ENCODE results near the gene MARCHF2. TPM values are rescaled to one million over a fixed set of nuclear protein-coding genes. Genes with fewer than 3 reads are reported as not detected.
A peak's percentile ranks its signal among the peaks of the same experiment; 100 is the strongest.

The MARCHF2 gene
- total RNA-seq, 5 donors from 2014 or later (not counting 1 experiment from before 2014, with no cell fraction given): 20.6 to 40.7 (median 35.6) TPM

DNA sequence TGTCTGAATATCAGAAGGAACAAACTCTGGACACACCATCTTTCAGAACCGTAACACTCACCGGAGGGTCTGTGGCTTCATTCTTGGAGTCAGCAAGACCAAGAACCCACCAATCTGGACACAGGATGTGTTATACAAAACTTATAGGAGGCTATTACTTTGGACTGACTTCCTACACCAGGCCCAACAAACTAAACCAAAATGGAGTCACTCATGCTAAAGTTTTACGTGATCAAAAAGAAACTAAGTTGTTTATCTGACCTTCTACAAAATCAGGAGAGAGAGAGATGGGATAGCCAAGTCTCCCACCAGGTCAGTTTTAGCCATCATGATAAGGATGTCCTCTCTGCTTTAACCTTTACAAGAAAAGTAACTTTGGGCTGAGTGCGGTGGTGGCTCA lies 26.1 kb upstream of the MARCHF2 start:
- Histone ChIP-seq H3K27me3 (replicated peaks in 1 of 2; ENCODE audit: control insufficient read depth in 2 of 2, extremely low read depth in 1 of 2, insufficient read depth in 2 of 2, low read length in 1 of 2) (no peaks in the 10 kb centered on the region), H3K36me3 (ENCODE audit: control insufficient read depth in 2 of 2, extremely low read depth in 1 of 2, insufficient read depth in 1 of 2, low read length in 1 of 2) (no peaks in the 10 kb centered on the region), H3K4me1 (ENCODE audit: control insufficient read depth in 1 of 2, extremely low read depth in 1 of 2, insufficient read depth in 2 of 2, low read length in 2 of 2) (peaks cover 7 to 22% of the 10 kb centered on the region in 2 experiments), H3K4me3 (ENCODE audit: control insufficient read depth in 1 of 2, extremely low read depth in 1 of 2, low read length in 1 of 2) (no peak overlapping the region), H3K27ac (ENCODE audit: low read length) (no peak overlapping the region), H3K9me3 (no peaks in the 10 kb centered on the region)
- H3K4me1 Mint-ChIP-seq: peaks cover 17 to 22% (median 20%) of the 10 kb centered on the region in 3 donors
- DNase-seq (no peak), ATAC-seq (replicated peaks in 1 of 4) (no peak)
- H3K36me3 Mint-ChIP-seq: peaks cover 8% of the 10 kb centered on the region
- CTCF ChIA-PET: no interaction called here
- POLR2A ChIA-PET: no interaction called here
- no peak overlapping the region for H3K4me3 Mint-ChIP-seq
- 100% methylated on average over 1 of the region's 4 CpGs for WGBS (ENCODE audit: insufficient coverage)
- no peak overlapping the region for H3K27ac Mint-ChIP-seq
- H3K27me3 Mint-ChIP-seq: no peaks in the 10 kb centered on the region
- H3K9me3 Mint-ChIP-seq: no peaks in the 10 kb centered on the region

DNA sequence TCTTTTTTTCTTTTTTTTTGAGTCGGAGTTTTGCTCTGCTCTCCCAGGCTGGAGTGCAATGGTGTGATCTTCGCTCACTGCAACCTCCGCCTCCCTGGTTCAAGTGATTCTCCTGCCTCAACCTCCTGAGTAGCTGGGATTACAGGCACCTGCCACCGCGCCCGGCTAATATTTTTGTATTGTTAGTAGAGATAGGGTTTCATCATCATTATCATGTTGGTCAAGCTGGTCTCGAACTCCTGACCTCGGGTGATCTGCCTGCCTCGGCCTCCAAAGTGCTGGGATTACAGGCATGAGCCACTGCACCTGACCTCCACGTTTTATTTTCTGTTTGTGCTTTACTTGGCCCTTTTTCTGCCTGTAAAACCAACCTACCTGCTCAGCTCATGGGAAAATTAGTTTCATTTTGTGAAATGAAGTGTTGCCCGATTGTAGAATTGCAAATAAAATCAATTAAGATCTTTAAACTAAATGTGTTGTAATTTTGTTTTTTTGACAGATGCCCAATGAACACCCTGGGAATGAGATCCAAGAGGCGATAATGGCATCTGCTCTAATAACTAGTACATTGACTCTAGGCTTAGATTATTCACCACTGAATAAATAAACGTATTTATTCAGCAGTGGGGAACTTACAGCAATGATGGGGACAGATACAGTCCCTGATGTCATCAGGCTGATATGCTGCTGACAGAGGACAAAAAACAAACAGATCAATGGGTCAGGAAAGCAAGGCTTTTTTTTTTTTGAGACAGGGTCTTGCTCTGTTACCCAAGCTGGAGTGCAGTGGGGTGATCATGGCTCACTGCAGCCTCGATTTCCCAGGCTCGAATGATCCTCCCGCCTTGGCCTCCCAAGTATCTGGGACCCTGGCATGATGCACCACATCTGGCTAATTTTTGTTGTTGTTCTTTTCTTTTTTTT lies 25.2 kb upstream of the MARCHF2 start:
- H3K27ac Mint-ChIP-seq: no peak overlapping the region

DNA sequence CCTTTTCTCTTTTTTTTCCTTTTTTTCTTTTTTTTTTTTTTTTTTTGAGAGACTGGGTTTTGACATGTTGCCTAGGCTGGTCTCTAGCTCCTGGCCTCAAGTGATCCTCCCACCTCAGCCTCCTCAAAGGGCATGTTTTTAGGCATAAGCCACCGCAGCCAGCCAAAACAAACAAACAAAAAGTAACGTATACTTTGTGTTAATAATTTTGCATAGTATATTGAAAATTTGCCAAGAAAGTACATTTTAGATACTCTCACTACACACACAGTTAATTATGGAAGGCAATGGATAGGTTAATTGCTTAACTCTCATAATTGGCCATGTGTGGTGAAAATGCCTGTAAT lies 24.5 kb upstream of the MARCHF2 start:
- H3K9me3 Mint-ChIP-seq: no peaks in the 10 kb centered on the region
- peaks cover 8% of the 10 kb centered on the region for H3K36me3 Mint-ChIP-seq
- H3K36me3 ChIP-seq (ENCODE audit: control insufficient read depth in 2 of 2, extremely low read depth in 1 of 2, insufficient read depth in 1 of 2, low read length in 1 of 2): no peaks in the 10 kb centered on the region
- H3K4me1 Mint-ChIP-seq: peaks cover 25 to 33% (median 28%) of the 10 kb centered on the region in 3 donors
- H3K9me3 ChIP-seq: no peaks in the 10 kb centered on the region
- DNase-seq (no peak), ATAC-seq (replicated peaks in 1 of 4) (no peak)
- H3K27me3 Mint-ChIP-seq: no peaks in the 10 kb centered on the region
- WGBS (ENCODE audit: insufficient coverage): no CpG with 5 or more reads among the region's 2 CpGs
- peak overlapping the region in 2 of 3 donors; percentile 6 to 21 for H3K4me3 Mint-ChIP-seq
- ChIA-PET POLR2A (no interaction called here), CTCF (interaction anchor here in 1 of 2 donors (0.7 kb wide), 1 partner anchor 256 kb away, joined by 3 read pairs; no protein-coding TSS in a partner anchor)
- H3K4me1 ChIP-seq (ENCODE audit: control insufficient read depth in 1 of 2, extremely low read depth in 1 of 2, insufficient read depth in 2 of 2, low read length in 2 of 2): peaks cover 7 to 28% of the 10 kb centered on the region in 2 experiments
- no peaks in the 10 kb centered on the region for H3K27me3 ChIP-seq (replicated peaks in 1 of 2; ENCODE audit: control insufficient read depth in 2 of 2, extremely low read depth in 1 of 2, insufficient read depth in 2 of 2, low read length in 1 of 2)
- H3K27ac Mint-ChIP-seq: no peak overlapping the region
- no peak overlapping the region for H3K27ac ChIP-seq (ENCODE audit: low read length)
- no peak overlapping the region for H3K4me3 ChIP-seq (ENCODE audit: control insufficient read depth in 1 of 2, extremely low read depth in 1 of 2, low read length in 1 of 2)

More for the DNA sequence above, 25.2 kb upstream of the MARCHF2 start:
- Histone ChIP-seq H3K9me3 (no peaks in the 10 kb centered on the region), H3K27ac (ENCODE audit: low read length) (no peak overlapping the region), H3K4me3 (ENCODE audit: control insufficient read depth in 1 of 2, extremely low read depth in 1 of 2, low read length in 1 of 2) (no peak overlapping the region), H3K36me3 (ENCODE audit: control insufficient read depth in 2 of 2, extremely low read depth in 1 of 2, insufficient read depth in 1 of 2, low read length in 1 of 2) (no peaks in the 10 kb centered on the region), H3K4me1 (ENCODE audit: control insufficient read depth in 1 of 2, extremely low read depth in 1 of 2, insufficient read depth in 2 of 2, low read length in 2 of 2) (peaks cover 7 to 25% of the 10 kb centered on the region in 2 experiments), H3K27me3 (replicated peaks in 1 of 2; ENCODE audit: control insufficient read depth in 2 of 2, extremely low read depth in 1 of 2, insufficient read depth in 2 of 2, low read length in 1 of 2) (no peaks in the 10 kb centered on the region)
- CTCF ChIA-PET: interaction anchor here in 1 of 2 donors (0.7 kb wide), 1 partner anchor 256 kb away, joined by 3 read pairs; no protein-coding TSS in a partner anchor
- Mint-ChIP-seq H3K9me3 (no peaks in the 10 kb centered on the region), H3K4me3 (peak overlapping the region in 1 of 3 donors; percentile 21), H3K36me3 (peaks cover 8% of the 10 kb centered on the region), H3K27me3 (no peaks in the 10 kb centered on the region), H3K4me1 (peaks cover 23 to 28% (median 23%) of the 10 kb centered on the region in 3 donors)
- DNase-seq (no peak), ATAC-seq (replicated peaks in 1 of 4) (no peak)
- POLR2A ChIA-PET: no interaction called here
- 98% methylated on average over 9 of the region's 16 CpGs for WGBS (ENCODE audit: insufficient coverage)

DNA sequence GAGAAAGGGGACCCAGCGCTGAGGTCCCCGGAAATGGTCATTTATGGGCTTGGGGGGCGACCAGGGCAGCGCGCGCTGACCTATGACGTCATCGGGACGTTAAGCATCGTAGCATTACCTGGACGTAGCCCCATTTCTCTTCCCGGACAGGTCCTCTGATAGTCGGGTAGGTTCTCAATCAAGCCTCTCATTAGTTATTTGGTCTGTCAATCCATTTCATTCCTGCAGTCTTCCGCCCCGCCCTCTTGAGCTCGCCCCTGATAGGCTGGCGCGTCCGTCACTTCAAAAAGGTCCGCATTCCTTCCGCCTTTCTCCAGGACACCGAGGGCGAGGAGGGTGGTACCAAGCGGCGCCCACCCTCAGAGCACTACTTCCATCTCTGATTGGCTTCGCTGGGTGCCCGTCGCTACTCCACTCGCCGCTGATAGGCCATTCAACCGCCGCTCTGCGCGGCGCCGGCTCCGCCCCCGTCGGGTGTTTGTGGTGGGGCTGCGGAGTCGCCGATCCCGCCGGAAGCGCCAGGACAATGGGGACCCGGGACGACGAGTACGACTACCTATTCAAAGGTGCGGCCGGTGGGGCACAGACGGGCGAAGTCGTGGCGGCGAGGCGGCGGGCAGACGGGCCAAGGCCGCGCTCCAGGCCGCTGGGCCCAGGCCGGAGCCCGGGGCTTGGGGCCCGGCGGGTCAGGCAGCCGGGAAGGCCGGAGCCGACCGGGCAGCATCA lies 23.1 kb upstream of the MARCHF2 start, which contains the start of gene RAB11B:
TSS of gene RAB11B (plus strand) at position 470 of the 726 bp plus-strand sequence. CDS start at position 527, 57 bp downstream.
- Mint-ChIP-seq H3K4me3 (peak within 1 kb of the TSS; percentile 87 to 93 (median 92)), H3K27ac (peak within 1 kb of the TSS; percentile 95), H3K27me3 (no peaks in the 10 kb centered on the region), H3K9me3 (no peaks in the 10 kb centered on the region), H3K36me3 (peaks cover 8% of the 10 kb centered on the region), H3K4me1 (peaks cover 21 to 39% (median 29%) of the 10 kb centered on the region in 3 donors)
- POLR2A ChIA-PET: interaction anchor here in 1 of 2 donors (0.6 to 0.7 kb wide), 2 partner anchors 23 to 63 kb away, joined by 6 to 8 read pairs; no protein-coding TSS in a partner anchor
- CTCF ChIA-PET: interaction anchor here in 1 of 2 donors (0.5 to 2.5 kb wide), 4 partner anchors 18 to 128 kb away, joined by 3 to 24 read pairs (median 4); partner anchors contain the start of gene MARCHF2
- H3K4me1 ChIP-seq (ENCODE audit: control insufficient read depth in 1 of 2, extremely low read depth in 1 of 2, insufficient read depth in 2 of 2, low read length in 2 of 2): peaks cover 7 to 31% of the 10 kb centered on the region in 2 experiments
- peak within 1 kb of the TSS; percentile 79 to 96 for H3K4me3 ChIP-seq (ENCODE audit: control insufficient read depth in 1 of 2, extremely low read depth in 1 of 2, low read length in 1 of 2)
- under 1% methylated on average over 59 of the region's 70 CpGs for WGBS (ENCODE audit: insufficient coverage)
- no peaks in the 10 kb centered on the region for H3K27me3 ChIP-seq (replicated peaks in 1 of 2; ENCODE audit: control insufficient read depth in 2 of 2, extremely low read depth in 1 of 2, insufficient read depth in 2 of 2, low read length in 1 of 2)
- peak; percentile 90 to 93 (median 92) for ATAC-seq (replicated peaks in 1 of 4)
- peak within 1 kb of the TSS; percentile 92 for H3K27ac ChIP-seq (ENCODE audit: low read length)
- H3K9me3 ChIP-seq: no peaks in the 10 kb centered on the region
- peaks cover 3% of the 10 kb centered on the region in 2 donors for H3K36me3 ChIP-seq (ENCODE audit: control insufficient read depth in 2 of 2, extremely low read depth in 1 of 2, insufficient read depth in 1 of 2, low read length in 1 of 2)
- peak; percentile 96 to 100 (median 99) for DNase-seq

DNA sequence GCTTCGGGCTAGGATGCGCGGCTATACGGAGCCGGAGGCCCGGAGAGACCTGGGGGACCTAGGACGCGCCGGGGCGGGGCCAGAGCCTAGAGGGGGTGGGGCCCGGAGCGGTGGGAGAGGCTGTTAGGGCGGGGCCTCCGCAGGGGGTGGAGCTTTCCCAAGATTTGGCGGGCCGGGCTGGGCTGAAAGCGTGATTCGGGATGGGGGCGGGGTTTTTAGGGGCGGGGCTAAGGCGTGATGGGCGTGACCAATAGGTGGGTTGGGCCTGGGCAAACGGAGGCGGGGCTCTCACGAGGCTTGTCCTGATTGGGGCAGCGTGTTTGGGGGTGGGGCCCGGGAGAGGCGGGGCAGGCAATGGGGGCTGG lies 22.5 kb upstream of the MARCHF2 start:
- ATAC-seq (replicated peaks in 1 of 4): peak; percentile 59 to 75 (median 64)
- WGBS (ENCODE audit: insufficient coverage): 0% methylated on average over 24 of the region's 28 CpGs
- H3K4me1 Mint-ChIP-seq: peaks cover 20 to 41% (median 29%) of the 10 kb centered on the region in 3 donors
- peak overlapping the region; percentile 75 to 86 for H3K27ac Mint-ChIP-seq
- Histone ChIP-seq H3K27ac (ENCODE audit: low read length) (peak overlapping the region; percentile 92), H3K27me3 (replicated peaks in 1 of 2; ENCODE audit: control insufficient read depth in 2 of 2, extremely low read depth in 1 of 2, insufficient read depth in 2 of 2, low read length in 1 of 2) (no peaks in the 10 kb centered on the region), H3K4me3 (ENCODE audit: control insufficient read depth in 1 of 2, extremely low read depth in 1 of 2, low read length in 1 of 2) (peak overlapping the region; percentile 79 to 96), H3K4me1 (ENCODE audit: control insufficient read depth in 1 of 2, extremely low read depth in 1 of 2, insufficient read depth in 2 of 2, low read length in 2 of 2) (peaks cover 7 to 33% of the 10 kb centered on the region in 2 experiments), H3K9me3 (no peaks in the 10 kb centered on the region), H3K36me3 (ENCODE audit: control insufficient read depth in 2 of 2, extremely low read depth in 1 of 2, insufficient read depth in 1 of 2, low read length in 1 of 2) (peaks cover 3% of the 10 kb centered on the region in 2 donors)
- ChIA-PET POLR2A (interaction anchor here in 1 of 2 donors (0.6 to 0.7 kb wide), 2 partner anchors 24 to 63 kb away, joined by 6 to 8 read pairs; no protein-coding TSS in a partner anchor), CTCF (interaction anchor here in 1 of 2 donors (0.5 to 2.5 kb wide), 4 partner anchors 17 to 128 kb away, joined by 3 to 24 read pairs (median 4); partner anchors contain the start of gene MARCHF2)
- peak; percentile 78 to 94 (median 88) for DNase-seq
- H3K9me3 Mint-ChIP-seq: no peaks in the 10 kb centered on the region
- no peaks in the 10 kb centered on the region for H3K27me3 Mint-ChIP-seq
- peaks cover 8% of the 10 kb centered on the region for H3K36me3 Mint-ChIP-seq
- H3K4me3 Mint-ChIP-seq: peak overlapping the region; percentile 74 to 87 (median 80)
